Measurements from ENCODE around the gene PRG3. TPM values are rescaled to one million over a fixed set of nuclear protein-coding genes. Genes with fewer than 3 reads are reported as not detected.

The PRG3 gene
- total RNA-seq: not detected

- Mint-ChIP-seq H3K27ac (no peak within 1 kb of the TSS), H3K36me3 (ENCODE audit: low read depth) (no peaks in the 10 kb centered on the region), H3K4me3 (no peak within 1 kb of the TSS), H3K4me1 (ENCODE audit: low read depth) (no peaks in the 10 kb centered on the region), H3K27me3 (ENCODE audit: low read depth) (peaks cover 11% of the 10 kb centered on the region), H3K9me3 (no peaks in the 10 kb centered on the region)
- CTCF ChIA-PET: interaction anchor here (0.7 to 1.0 kb wide), 3 partner anchors 20 to 256 kb away, joined by 3 to 7 read pairs (median 3); no protein-coding TSS in a partner anchor
- intact Hi-C loops (cut with micrococcal nuclease): no loop called here
- DNase-seq: no peak
These were observed at the start of gene PRG3 for GRCh38 chr11:57380975-57381374. PRG3 (minus strand) TSS chr11:57381150; CDS start chr11:57380708, 442 bp downstream.

- DNase-seq: no peak
- Mint-ChIP-seq H3K4me1 (ENCODE audit: low read depth) (peaks cover 8% of the 10 kb centered on the region), H3K27me3 (ENCODE audit: low read depth) (no peaks in the 10 kb centered on the region), H3K27ac (no peak overlapping the region), H3K36me3 (ENCODE audit: low read depth) (peaks cover 18% of the 10 kb centered on the region), H3K4me3 (no peak overlapping the region), H3K9me3 (no peaks in the 10 kb centered on the region)
- intact Hi-C loops (cut with micrococcal nuclease): loop anchor here (5.0 kb wide), 1 partner anchor 1722 kb away; no protein-coding TSS in a partner anchor
- CTCF ChIA-PET: interaction anchor here (0.9 to 1.6 kb wide), 2 partner anchors 28 to 211 kb away, joined by 3 to 5 read pairs; no protein-coding TSS in a partner anchor
These were observed 49.0 kb upstream of the PRG3 start for GRCh38 chr11:57429946-57430345.

- no peak for DNase-seq
- Mint-ChIP-seq H3K9me3 (no peaks in the 10 kb centered on the region), H3K4me3 (no peak overlapping the region), H3K27ac (no peak overlapping the region), H3K27me3 (ENCODE audit: low read depth) (no peaks in the 10 kb centered on the region), H3K36me3 (ENCODE audit: low read depth) (peaks cover 30% of the 10 kb centered on the region), H3K4me1 (ENCODE audit: low read depth) (peaks cover 19% of the 10 kb centered on the region)
- intact Hi-C loops (cut with micrococcal nuclease): loop anchor here (5.0 kb wide), 1 partner anchor 1724 kb away; no protein-coding TSS in a partner anchor
- CTCF ChIA-PET: interaction anchor here (1.0 to 3.0 kb wide), 4 partner anchors 28 to 98 kb away, joined by 3 to 27 read pairs (median 4); no protein-coding TSS in a partner anchor
These were observed 47.7 kb upstream of the PRG3 start for GRCh38 chr11:57428643-57429042.

- peaks cover 27% of the 10 kb centered on the region for H3K4me1 Mint-ChIP-seq (ENCODE audit: low read depth)
- intact Hi-C loops (cut with micrococcal nuclease): loop anchor here (5.0 kb wide), 1 partner anchor 1725 kb away; no protein-coding TSS in a partner anchor
- peaks cover 39% of the 10 kb centered on the region for H3K36me3 Mint-ChIP-seq (ENCODE audit: low read depth)
These were observed 46.8 kb upstream of the PRG3 start for GRCh38 chr11:57427727-57428082.

GRCh38 chr11:57426929-57427726, 46.2 kb upstream of the PRG3 start, which contains the start of gene SLC43A3:
SLC43A3 (minus strand) TSS chr11:57427121; CDS start chr11:57426172, 949 bp downstream.
- peak within 1 kb of the TSS; percentile 95 for H3K4me3 Mint-ChIP-seq
- intact Hi-C loops (cut with micrococcal nuclease): loop anchor here (5.0 kb wide), 1 partner anchor 1725 kb away; no protein-coding TSS in a partner anchor
- H3K27me3 Mint-ChIP-seq (ENCODE audit: low read depth): no peaks in the 10 kb centered on the region
- H3K36me3 Mint-ChIP-seq (ENCODE audit: low read depth): peaks cover 45% of the 10 kb centered on the region
- no peaks in the 10 kb centered on the region for H3K9me3 Mint-ChIP-seq
- DNase-seq: peak; percentile 84
- CTCF ChIA-PET: interaction anchor here (0.6 to 3.0 kb wide), 7 partner anchors 20 to 99 kb away, joined by 3 to 27 read pairs (median 4); no protein-coding TSS in a partner anchor
- peak within 1 kb of the TSS; percentile 96 for H3K27ac Mint-ChIP-seq
- H3K4me1 Mint-ChIP-seq (ENCODE audit: low read depth): peaks cover 33% of the 10 kb centered on the region

More at GRCh38 chr11:57427727-57428082, 46.8 kb upstream of the PRG3 start:
- no peak for DNase-seq
- Mint-ChIP-seq H3K27ac (peak overlapping the region; percentile 96), H3K4me3 (peak overlapping the region; percentile 95), H3K9me3 (no peaks in the 10 kb centered on the region), H3K27me3 (ENCODE audit: low read depth) (no peaks in the 10 kb centered on the region)
- CTCF ChIA-PET: interaction anchor here (0.6 to 3.0 kb wide), 5 partner anchors 29 to 99 kb away, joined by 3 to 27 read pairs (median 4); no protein-coding TSS in a partner anchor

GRCh38 chr11:57426439-57426928, 45.5 kb upstream of the PRG3 start:
- Mint-ChIP-seq H3K9me3 (no peaks in the 10 kb centered on the region), H3K36me3 (ENCODE audit: low read depth) (peaks cover 52% of the 10 kb centered on the region), H3K4me1 (ENCODE audit: low read depth) (peaks cover 40% of the 10 kb centered on the region), H3K27ac (peak overlapping the region; percentile 96), H3K4me3 (peak overlapping the region; percentile 95), H3K27me3 (ENCODE audit: low read depth) (no peaks in the 10 kb centered on the region)
- CTCF ChIA-PET: interaction anchor here (1.0 to 3.0 kb wide), 4 partner anchors 20 to 100 kb away, joined by 3 to 27 read pairs (median 3); no protein-coding TSS in a partner anchor
- intact Hi-C loops (cut with micrococcal nuclease): loop anchor here (5.0 kb wide), 1 partner anchor 1726 kb away; no protein-coding TSS in a partner anchor
- peak; percentile 42 for DNase-seq

- CTCF ChIA-PET: interaction anchor here (1.0 to 3.0 kb wide), 5 partner anchors 19 to 375 kb away, joined by 3 to 27 read pairs (median 3); no protein-coding TSS in a partner anchor
- H3K4me1 Mint-ChIP-seq (ENCODE audit: low read depth): peaks cover 46% of the 10 kb centered on the region
- H3K9me3 Mint-ChIP-seq: no peaks in the 10 kb centered on the region
- intact Hi-C loops (cut with micrococcal nuclease): loop anchor here (1.0 to 5.0 kb wide), 9 partner anchors 20 to 1726 kb away; partner anchors contain the start of genes MED19, SSRP1 and TMX2
- peaks cover 58% of the 10 kb centered on the region for H3K36me3 Mint-ChIP-seq (ENCODE audit: low read depth)
- H3K4me3 Mint-ChIP-seq: peak overlapping the region; percentile 95
- H3K27ac Mint-ChIP-seq: peak overlapping the region; percentile 96
- no peak for DNase-seq
- no peaks in the 10 kb centered on the region for H3K27me3 Mint-ChIP-seq (ENCODE audit: low read depth)
These were observed 44.9 kb upstream of the PRG3 start for GRCh38 chr11:57425565-57426438.

- Mint-ChIP-seq H3K27me3 (ENCODE audit: low read depth) (no peaks in the 10 kb centered on the region), H3K36me3 (ENCODE audit: low read depth) (peaks cover 67% of the 10 kb centered on the region), H3K27ac (peak overlapping the region; percentile 96), H3K4me3 (peak overlapping the region; percentile 95), H3K4me1 (ENCODE audit: low read depth) (peaks cover 55% of the 10 kb centered on the region), H3K9me3 (no peaks in the 10 kb centered on the region)
- peak; percentile 96 for DNase-seq
- CTCF ChIA-PET: interaction anchor here (1.0 to 1.6 kb wide), 4 partner anchors 9 to 376 kb away, joined by 3 to 4 read pairs (median 3); no protein-coding TSS in a partner anchor
- intact Hi-C loops (cut with micrococcal nuclease): loop anchor here (1.0 to 5.0 kb wide), 14 partner anchors 19 to 1727 kb away; partner anchors contain the start of genes CLP1, MED19, SSRP1 and TIMM10
These were observed 44.0 kb upstream of the PRG3 start for GRCh38 chr11:57424792-57425564.

- peak overlapping the region; percentile 96 for H3K27ac Mint-ChIP-seq
These were observed 43.3 kb upstream of the PRG3 start for GRCh38 chr11:57424137-57424791.

GRCh38 chr11:57422669-57423068, 41.7 kb upstream of the PRG3 start:
- H3K27me3 Mint-ChIP-seq (ENCODE audit: low read depth): no peaks in the 10 kb centered on the region
- CTCF ChIA-PET: no interaction called here
- peak overlapping the region; percentile 95 for H3K4me3 Mint-ChIP-seq
- H3K9me3 Mint-ChIP-seq: no peaks in the 10 kb centered on the region
- peaks cover 66% of the 10 kb centered on the region for H3K4me1 Mint-ChIP-seq (ENCODE audit: low read depth)
- no peak for DNase-seq
- intact Hi-C loops (cut with micrococcal nuclease): no loop called here
- H3K36me3 Mint-ChIP-seq (ENCODE audit: low read depth): peaks cover 85% of the 10 kb centered on the region
- H3K27ac Mint-ChIP-seq: peak overlapping the region; percentile 59

More at GRCh38 chr11:57424137-57424791, 43.3 kb upstream of the PRG3 start:
- no peaks in the 10 kb centered on the region for H3K9me3 Mint-ChIP-seq
- DNase-seq: no peak
- H3K27me3 Mint-ChIP-seq (ENCODE audit: low read depth): no peaks in the 10 kb centered on the region
- H3K4me3 Mint-ChIP-seq: peak overlapping the region; percentile 95
- peaks cover 60% of the 10 kb centered on the region for H3K4me1 Mint-ChIP-seq (ENCODE audit: low read depth)
- intact Hi-C loops (cut with micrococcal nuclease): loop anchor here (1.0 to 2.0 kb wide), 7 partner anchors 56 to 1101 kb away; partner anchors contain the start of genes CLP1 and TIMM10
- peaks cover 72% of the 10 kb centered on the region for H3K36me3 Mint-ChIP-seq (ENCODE audit: low read depth)
- CTCF ChIA-PET: interaction anchor here (1.0 to 1.6 kb wide), 3 partner anchors 8 to 34 kb away, joined by 3 to 4 read pairs (median 3); no protein-coding TSS in a partner anchor
